ENCODE measurements around the gene IP6K1.
A peak's percentile ranks its signal among the peaks of the same experiment; 100 is the strongest.
"Not testable (repeated sequence)": the region's sequence is repeated elsewhere in the genome, so short reads cannot be mapped to it uniquely, and the experiment has no call there.

The IP6K1 gene

DNA sequence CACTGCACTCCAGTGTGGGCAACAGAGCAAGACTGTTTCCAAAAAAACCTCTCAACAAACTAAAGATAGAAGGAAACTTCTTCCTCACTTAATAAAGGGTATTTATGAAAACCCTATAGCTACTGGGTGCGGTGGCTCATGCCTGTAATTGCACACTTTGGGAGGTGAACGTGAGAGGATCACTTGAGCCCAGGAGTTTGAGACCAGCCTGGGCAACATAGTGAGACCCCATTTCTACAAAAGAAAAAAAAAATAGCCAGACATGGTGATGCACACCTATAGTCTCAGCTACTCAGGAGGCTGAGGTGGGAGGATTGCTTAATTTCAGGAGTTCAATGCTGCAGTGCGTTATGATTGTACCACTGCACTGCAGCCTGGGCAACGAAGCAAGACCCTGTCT, 22.4 kb downstream of the IP6K1 start:
- DNase-seq (ENCODE audit: low read depth): no peak

DNA sequence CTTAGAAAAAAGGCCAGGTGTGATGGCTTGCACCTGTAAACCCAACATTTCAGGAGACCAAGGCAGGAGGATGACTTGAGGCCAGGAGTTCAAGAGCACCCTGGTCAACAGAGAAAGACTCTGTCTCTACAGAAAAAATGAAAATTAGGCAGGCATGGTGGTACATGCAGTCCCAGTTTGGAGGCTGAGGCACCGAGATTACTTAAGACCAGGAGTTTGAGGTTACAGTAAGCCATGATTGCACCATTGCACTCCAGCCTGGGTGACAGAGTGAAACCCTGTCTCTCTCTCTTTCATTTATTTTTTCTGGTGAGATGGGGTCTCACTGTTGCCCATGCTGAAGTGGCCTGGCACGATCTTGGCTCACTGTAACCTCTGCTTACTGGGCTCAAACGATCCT, 24.7 kb downstream of the IP6K1 start:
- DNase-seq (ENCODE audit: low read depth): no peak

DNA sequence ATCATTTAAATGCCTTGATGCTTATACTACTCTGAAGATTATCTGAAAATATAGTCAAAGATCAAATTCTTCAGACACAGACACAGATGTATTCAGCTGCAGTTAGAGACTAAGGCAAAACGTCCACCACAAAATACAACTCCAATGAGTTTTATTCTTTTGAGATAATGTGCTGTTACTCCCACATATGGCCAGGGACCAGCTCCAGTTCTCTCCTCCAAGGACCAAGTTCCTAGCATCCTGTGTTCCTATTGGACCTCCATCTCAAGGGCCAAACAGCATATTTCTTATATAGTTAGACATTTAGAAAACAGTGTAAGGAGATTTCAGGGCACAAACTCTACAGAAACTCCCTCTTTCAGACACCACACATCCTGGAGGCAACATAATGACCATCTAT, 27.1 kb downstream of the IP6K1 start:
- no peak for DNase-seq (ENCODE audit: low read depth)

DNA sequence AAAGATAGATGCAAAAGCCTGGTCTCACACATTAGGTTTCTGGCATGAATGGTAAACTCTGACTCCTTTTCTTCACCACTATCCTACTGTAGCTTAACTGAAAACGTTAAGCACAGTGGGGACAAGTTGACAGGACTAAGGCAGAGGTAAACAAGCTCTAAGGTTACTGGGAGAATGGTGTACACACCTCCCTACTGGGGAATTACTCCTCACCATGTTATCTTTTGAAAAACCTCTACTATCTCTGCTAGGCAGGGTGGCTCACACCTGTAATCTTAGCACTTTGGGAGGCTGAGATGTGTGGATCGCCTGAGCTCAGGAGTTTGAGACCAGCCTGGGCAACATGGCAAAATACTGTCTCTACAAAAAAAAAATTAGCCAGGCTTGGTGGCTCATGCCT, 29.1 kb downstream of the IP6K1 start:
- DNase-seq (ENCODE audit: low read depth): no peak

DNA sequence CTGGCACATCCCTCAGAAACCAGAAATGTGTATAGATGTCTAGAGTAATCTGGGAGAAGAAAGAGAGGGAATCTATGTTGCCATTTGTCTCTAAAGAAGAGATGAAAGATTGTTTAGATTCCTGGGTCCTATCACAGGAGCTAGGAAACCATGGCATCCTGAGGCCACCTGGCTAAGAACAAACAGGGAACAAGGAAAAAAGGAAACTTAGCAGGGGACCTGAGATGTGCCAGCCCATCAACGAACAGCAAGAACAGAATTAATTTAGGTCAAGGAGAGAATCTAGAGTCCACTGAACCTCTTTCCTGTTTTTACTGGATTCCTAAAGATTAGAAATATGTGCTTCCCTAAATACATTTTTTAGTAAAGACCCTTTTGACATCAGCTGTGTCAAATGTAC, 30.3 kb downstream of the IP6K1 start:
- DNase-seq (ENCODE audit: low read depth): no peak

DNA sequence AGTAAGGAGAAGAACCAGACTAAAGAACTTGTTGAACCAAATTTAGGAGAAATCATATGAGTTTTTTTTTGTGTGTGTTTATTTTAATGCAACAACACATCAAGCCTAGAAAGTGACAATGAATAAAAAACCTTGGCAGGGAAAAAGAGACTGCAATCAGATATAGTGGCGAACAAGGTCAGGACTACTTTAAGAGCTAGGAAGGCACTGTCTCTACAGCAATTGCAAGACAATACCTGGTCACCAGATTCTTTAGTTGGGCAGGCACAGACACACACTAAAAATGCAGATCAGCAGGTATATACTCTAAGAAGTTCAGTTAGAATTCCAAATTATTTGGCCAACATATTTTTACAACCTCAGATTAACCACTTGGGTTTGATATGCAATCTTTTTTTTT, 31.8 kb downstream of the IP6K1 start:
- DNase-seq (ENCODE audit: low read depth): no peak

DNA sequence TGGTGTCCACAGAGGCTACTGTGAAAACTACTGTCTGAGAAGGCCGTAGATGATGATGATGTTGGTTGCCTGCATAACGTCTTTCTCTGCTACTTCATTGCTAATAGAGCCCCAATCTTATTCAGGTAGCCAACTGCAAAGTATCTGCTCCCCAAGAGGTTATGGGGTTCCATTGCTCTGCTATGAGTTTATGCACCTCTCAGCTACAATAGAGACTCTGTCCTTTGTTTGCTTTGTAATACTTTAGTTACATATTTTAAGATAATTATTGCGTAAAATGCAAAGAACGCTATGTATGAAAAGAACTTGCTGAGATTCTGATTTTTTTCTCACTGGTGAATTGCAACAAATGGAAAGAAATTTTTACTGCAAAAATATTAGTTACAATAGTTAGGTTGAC, 34.8 kb downstream of the IP6K1 start:
- no peak for DNase-seq (ENCODE audit: low read depth)

DNA sequence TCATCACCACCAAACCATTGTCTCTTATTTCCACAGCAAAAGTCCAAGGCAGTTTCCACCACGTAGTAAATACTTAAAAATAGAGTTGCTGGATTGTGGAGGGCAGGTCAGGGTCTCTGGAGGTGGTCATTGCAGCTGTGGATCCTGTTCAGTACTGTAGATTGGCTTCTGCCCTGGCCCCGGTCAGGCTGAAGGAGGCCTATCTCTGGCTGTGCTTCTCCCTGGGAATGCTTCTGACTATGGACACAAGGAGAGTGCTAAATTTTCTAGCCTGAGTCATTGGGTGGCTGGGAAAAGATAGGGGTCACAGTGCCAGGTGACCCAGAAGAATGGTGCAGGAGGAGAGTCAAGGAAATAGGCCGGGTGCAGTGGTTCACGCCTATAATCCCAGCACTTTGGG, 36.3 kb downstream of the IP6K1 start:
- DNase-seq (ENCODE audit: low read depth): no peak

DNA sequence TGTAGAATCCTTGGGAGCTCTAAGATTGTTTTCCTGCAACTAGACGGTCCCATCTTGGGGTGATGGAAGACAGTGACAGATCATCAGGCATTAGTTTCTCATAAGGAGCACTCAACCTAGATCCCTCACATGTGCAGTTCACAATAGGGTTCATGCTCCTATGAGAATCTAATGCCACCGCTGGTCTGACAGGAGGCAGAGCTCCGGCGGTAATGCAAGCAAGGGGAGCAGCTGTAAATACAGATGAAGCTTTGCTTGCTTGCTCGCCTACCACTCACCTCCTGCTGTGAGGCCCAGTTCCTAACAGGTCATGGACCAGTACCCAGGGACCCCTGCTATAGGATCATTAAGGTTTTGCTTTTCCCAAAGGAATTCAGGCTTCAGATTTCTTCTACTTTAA, 37.5 kb downstream of the IP6K1 start:
- not testable (repeated sequence) for DNase-seq (ENCODE audit: low read depth)

DNA sequence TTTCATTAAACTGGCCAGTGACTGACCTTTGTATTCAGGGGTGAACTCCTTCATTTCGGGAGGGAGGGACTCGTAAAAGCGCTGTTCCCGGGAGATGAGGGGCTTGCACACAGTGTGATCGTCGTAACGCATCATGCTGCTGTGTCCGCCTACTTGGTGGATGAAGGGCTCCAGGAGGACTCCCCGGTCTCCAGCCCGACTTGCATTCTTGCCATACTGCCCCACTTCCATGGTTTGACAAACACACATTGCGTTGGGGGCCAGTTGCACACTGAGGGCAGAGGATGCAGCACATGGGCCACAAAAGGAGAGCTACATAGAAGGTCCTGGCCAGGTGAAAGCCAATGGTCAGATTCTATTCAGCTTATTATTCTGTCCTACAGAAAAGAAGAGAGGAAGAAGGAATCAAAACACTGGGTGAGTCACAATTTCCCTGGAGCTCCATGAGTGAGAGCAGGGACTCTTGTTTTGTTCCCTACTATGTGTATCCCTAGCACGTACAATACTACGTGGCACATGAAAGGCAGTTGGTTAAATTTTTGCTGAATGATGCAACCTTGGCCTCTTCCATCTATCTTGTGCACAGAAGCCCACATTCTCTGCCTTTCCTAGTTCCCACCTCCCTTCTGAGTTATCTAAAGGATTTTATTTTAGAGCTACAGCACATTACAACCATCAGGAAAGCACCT, 38.4 kb downstream of the IP6K1 start:
- no peak for DNase-seq (ENCODE audit: low read depth)

DNA sequence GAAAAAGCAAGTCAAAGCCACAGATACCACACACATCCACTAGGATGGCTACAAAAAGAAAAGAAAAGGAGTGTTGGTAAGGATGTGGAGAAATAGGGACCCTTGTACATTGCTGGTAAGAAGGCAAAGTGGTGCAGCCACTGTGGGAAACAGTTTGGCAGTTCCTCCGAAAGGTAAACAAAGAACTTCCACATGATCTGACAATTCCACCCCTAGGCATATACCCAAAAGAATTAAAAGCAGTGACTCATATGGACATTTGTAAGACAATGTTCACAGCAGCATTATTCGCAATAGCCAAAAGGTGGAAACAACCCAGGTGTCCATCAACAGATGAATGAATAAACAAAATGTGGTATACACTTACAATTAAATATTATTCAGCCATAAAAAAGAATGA, 40.4 kb downstream of the IP6K1 start:
- no peak for DNase-seq (ENCODE audit: low read depth)

DNA sequence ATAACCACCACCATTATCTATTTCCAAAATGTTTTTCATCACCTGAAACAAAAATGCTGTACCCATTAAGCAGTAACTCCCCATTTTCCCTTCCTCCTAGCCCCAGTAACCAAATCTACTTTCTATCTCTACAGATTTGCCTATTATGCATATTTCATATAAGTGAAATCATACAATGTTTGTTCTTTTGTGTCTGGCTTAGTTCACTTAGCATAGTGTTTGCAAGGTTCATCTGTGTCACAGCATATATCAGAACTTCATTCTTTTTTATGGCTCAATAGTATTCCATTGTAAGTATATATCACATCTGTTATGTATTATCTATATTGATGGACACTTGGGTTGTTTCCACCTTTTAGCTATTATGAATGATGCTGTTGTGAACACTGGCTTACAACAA, 45.9 kb downstream of the IP6K1 start:
- no peak for DNase-seq (ENCODE audit: low read depth)

DNA sequence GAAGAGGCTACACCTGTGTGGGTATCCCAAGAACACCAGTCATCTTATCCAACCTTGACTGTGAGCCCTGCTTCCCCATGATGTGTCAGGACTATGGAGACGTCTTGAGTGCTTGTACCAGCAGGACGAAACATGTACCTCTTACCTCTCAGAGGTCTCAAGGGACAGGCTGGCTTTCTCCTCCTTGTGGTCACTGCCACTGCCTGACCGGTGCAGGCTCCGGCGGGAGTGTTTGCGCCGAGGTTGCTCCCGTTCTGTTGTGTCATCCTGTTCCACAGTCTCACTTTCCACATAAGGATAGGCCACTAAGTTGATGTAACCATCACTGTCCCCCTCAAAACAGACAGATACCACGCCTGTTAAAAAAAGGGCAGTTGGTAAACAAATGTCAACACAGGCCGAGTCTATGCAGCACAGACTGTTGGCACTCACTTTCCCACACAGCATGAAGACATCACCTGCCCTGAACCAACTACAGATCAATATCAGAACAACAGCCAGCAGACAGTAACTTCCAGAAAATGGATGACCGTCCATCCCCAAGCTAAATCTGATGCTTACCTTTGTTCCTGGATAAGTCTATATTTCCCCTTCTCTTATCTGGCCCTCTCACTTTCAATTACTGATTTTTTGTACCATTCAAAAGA, 48.2 kb downstream of the IP6K1 start:
- no peak for DNase-seq (ENCODE audit: low read depth)

DNA sequence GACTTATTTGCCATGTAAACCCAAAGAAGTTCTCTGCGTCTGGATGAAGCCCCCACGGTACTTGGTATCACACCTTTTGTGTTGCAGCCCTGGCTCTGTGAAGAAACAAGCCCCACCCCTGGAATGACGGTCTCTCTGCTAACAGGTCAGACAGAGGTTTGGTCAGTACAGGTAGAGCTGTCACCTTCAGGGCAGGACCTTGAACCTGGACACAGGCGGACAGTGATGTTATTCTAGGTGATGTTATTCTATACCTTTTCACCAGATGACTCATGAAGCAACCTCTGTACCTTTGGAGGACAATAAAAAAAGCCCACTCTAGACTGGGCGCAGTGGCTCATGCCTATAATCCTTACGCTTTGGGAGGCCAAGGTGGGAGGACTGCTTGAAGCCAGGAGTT, 51.6 kb downstream of the IP6K1 start:
- no peak for DNase-seq (ENCODE audit: low read depth)

DNA sequence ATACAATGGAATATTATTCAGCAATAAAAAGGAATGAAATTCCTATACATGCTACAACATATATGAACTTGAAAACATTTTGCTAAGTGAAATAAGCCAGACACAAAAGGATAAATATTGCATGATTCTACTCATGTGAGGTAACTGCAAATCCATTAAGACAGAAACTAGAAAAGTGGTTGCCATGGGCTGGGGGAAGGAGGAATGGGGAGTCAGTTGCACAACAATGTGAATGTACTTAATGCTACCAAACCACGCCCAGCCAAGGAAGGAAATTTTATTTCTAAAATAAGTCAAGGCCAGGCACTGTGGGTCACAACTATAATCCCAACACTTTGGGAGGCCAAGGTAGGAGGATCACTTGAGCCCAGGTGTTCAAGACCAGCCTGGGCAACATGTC, 52.8 kb downstream of the IP6K1 start:
- no peak for DNase-seq (ENCODE audit: low read depth)

DNA sequence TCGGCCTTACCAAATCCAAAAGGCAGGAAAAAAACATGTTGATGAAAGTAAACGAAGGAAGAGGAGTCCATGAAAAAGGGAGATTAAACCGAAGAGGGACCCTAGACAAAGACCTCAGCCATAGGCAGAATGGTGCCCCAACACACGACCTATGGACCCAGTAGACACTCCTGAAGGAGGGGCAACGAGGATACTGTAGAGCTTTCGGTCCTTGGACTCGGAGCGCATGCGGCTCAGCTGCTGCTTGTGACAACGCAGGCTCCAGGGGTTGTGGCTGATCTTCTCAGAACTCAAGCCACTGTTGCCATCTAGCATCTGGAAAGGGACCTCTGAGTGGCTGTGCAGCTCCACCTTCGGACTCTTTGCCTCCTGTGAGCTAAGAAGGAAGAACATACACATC, 53.7 kb downstream of the IP6K1 start:
- no peak for DNase-seq (ENCODE audit: low read depth)

DNA sequence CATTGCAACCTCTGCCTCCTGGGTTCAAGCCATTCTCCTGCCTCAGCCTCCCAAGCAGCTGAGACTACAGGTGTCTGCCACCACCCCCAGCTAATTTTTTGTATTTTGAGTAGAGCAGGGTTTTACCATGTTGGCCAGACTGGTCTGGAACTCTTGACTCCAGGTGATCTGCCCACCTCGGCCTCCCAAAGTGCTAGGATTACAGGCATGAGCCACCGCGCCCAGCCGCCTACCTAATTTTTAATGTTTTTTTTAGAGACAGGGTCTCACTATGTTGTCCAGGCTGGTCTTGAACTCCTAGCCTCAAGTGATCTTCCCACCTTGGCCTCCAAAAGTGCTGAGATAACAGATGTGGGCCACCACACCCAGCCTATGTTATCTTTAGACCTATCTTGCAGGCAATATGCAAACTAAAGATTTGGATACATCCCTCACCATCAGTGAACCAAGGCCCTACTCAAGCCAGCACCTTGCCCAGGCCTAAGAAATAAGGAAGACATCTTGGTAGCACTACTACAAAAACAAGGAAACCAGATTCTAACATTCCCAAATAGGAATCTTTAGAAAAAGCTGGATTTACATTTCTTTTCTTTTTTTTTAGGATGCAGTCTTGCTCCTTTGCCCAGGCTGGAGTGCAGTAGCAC, 56.3 kb downstream of the IP6K1 start:
- DNase-seq (ENCODE audit: low read depth): no peak

DNA sequence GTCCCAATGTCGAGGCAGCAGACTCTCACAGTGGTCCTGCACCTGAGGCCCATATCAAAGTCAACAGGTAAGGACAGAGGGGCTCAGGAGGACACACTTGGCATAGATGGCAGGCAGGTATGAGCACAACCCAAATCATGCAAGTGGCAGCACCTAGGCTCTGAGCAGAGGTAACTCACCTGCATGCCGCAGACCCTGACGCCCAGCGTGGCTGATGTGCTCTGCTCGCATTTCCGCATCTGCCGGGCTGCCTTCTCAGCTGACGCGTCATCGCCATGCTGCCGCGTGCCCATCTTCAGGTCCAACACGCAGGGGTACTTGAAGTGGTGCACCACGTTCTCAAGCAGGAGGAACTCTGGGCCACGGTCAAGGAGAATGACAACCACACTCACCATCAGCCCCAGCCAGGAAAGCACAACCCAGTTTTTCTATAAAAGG, 58.4 kb downstream of the IP6K1 start:
- DNase-seq (ENCODE audit: low read depth): no peak

DNA sequence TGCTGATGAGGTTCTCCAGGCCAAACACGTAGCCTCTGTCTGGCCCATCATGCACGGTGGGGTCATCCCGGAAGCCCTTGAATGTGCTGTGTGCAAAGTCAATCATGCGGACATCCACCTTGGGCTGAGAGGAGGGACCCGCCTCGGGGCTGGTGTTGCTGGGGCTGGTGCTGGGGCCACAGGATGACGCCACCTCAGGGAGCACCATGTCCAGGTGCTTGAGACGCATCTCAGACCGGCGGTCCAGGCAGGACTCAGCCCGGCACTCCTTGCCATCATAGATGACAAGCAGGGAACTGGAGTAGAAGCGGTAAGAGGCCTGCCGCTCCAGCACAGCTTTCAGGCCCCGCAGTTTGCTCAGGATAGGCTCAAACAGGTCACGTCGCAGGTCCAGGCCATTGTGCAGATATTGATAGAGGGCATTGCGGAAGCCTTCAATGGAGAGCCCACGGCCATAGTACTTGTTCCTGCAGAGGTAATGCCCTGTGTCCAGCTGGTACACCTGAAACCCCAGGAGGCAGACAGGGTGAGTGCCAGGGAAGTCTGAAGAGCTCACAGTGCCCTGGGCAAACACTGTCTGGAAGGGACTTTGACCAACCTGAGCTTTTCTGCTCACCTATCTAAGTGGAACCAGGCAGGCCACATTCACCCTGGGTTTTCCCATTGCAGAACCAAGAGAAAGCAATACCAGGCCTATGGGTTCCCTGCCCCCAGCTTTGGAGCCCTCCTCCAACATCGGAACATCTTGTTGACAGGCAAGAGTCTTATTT, 59.0 kb downstream of the IP6K1 start:
- DNase-seq (ENCODE audit: low read depth): no peak

DNA sequence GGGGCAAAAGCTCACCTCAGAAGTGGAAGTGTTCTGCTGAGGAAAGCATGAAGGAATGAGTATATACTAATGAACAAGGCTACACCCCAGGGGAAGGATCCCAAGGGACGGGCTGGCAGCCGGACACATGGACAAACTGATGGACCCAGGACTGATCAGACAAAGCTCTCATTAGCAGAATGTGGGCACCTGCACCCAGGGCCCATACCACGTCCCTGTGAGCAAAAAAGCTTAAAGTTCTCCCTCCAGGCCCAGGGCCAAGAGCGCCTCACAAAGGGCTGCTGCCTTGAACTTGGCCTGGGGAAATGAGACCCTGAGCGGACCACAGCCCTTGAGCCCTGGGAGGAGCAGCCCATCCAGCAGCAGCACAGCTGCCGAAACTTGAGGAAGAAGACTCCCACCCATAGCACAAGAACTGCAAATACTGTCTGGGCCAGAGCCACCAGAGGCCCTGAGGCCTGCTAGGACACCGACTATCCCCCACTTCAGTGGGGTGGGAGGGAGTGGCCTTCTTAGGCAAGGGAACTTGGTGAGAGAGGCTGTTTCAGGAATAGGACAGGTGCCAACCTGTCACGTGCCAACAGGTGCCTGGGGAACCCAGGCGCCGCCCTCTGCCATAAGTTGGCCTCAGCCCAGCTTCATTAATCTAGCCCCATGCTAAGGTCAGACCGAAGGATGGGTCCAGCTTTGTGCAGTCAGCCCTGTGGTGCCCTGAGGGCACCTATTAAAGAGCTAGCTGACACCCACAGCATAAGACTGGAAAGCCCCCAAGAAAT, 60.2 kb downstream of the IP6K1 start:
- no peak for DNase-seq (ENCODE audit: low read depth)

DNA sequence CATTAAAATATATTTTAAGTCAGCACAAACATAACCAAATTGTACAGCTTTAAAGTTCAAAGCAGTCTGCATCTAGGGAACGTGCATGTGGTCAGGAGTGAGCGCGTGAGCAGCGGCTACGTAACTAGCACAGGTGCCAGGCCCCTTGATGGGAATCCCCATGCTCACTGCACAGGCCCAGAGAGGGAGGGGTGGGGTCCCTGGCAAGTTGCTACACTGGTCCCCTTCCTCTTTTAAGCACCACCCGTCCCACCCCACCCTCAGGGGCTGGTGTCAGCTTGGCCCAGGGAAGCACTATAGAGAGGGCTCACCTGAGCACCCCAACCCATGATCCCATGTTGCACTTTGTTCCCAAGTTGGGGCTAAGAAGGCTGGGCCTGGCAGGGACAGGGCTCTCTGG, 61.8 kb downstream of the IP6K1 start:
- peak; percentile 46 for DNase-seq (ENCODE audit: low read depth)
